Femur (tissue), 1 donor: Measurements from ENCODE around the gene RAPGEF2.

Experiments used
- DNase-seq: peaks from one replicate; pipeline ENCODE4 v3.0.0-alpha.2; 2017

RAPGEF2 gene

DNA sequence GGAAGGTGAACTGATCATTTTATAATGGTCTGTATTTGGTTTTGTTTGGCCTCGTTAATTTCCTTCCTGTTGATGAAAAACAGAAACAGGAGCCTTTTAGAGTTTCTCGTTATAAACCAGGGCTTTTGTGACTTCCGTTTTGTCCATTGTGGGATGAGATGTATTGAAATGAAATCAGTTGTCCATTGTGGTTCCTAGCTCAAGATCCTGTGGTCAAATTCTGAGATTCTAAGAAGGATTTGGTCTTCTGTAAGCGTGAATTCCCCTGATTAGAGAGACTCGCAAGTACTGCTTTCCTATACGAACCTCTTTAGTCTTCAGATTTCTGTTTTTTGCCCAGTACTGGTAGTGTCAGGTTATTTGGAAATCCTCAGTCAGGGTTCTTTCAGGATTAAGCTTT lies 101.7 kb downstream of the RAPGEF2 start:
- DNase-seq, result no peak

DNA sequence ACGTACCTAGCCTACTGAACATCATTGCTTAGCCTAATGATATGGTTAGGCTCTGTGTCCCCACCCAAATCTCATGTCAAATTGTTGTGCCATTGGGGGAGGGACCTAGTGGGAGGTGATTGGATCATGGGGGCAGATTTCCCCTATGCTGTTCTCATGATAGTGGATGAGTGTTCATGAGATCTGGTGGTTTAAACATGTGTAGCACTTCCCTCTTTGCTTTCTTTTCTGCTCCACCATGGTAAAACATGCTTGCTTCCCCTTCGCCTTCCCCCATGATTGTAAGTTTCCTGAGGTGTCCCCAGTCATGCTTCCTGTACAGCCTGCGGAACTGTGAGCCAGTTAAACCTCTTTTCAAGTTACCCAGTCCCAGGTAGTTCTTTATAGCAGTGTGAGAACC lies 102.6 kb downstream of the RAPGEF2 start:
- DNase-seq, result no peak

DNA sequence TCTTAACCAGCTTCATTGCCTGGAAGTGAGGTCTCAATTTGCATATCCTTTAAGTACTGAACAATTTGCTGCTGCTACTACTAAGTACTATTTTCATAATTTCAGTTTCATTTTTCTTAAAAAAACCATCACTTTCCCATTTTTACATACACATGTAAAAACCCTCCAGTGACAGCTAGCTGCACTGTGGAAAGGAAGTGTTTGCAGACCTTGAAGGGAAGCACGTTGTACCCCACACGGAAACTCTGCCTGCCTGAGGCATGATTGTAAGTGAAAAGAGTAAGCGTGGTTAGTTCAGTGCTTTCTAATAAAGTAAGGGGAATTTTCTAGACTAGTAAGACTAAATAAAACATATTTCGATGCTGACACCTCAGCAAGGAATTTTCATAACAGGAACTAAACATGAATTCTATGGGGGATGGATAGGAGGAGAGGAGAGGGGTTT lies 103.6 kb downstream of the RAPGEF2 start:
- DNase-seq, result no peak

- DNase-seq, result no peak
These were observed 106.4 kb downstream of the RAPGEF2 start for GRCh38 chr4:159209249-159209648.

- DNase-seq, result no peak
These were observed 108.1 kb downstream of the RAPGEF2 start for GRCh38 chr4:159210975-159211374.

DNA sequence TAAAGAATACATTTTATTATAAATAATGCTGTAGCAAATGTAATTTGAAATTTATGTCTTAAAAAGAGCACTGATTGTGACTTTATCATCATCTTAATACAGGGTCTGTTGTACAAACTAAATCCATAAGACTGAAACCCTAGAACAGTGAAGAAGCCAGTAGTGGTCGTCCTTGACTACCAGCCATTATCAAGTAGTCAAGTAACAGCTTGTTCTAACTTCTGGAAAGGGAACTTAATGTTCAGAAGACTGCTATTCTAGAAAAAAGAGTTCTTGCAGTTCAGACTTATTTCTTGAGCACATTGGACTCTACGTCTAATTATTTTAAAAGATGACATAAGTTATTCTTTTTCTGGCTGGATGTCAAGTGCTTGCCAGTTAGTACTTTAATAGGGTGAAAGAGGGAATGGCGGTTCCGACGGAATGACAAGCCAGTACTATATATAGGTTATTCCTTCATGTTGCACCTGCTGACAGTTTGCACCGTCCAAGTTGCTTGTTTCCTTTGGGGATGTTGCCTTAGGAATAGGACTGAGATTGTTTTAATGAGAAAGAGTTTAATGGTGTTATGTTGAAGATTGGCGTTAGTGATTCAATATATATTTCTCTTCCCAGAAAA lies 109.9 kb downstream of the RAPGEF2 start:
- no peak for DNase-seq

DNA sequence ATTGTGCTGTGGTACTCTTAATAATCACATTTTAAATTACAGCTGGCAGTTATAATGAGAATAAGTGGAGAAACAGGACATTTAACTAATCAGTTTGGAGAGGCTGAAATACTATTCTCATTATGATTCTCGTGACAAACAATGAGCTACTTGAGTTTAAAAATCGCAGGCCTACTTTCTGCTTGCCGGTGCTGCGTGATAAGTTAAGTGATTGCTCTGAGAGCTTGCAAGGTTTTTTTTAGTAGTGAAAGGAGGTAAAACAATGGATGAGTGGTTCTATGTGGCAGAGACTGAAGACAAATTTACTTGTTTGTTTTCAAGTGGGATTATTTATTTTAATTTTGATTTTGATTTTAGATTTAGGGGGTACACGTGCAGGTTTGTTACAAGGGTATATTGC lies 114.0 kb downstream of the RAPGEF2 start:
- no peak for DNase-seq

GRCh38 chr4:159219862-159220261 lies 117.0 kb downstream of the RAPGEF2 start:
- no peak for DNase-seq

- DNase-seq, result no peak
These were observed 117.5 kb downstream of the RAPGEF2 start for GRCh38 chr4:159220353-159220752.

- DNase-seq, result no peak
These were observed 118.4 kb downstream of the RAPGEF2 start for GRCh38 chr4:159221280-159221679.

- DNase-seq, result no peak
These were observed 119.2 kb downstream of the RAPGEF2 start for GRCh38 chr4:159222043-159222552.

GRCh38 chr4:159224408-159224807 lies 121.5 kb downstream of the RAPGEF2 start:
- no peak for DNase-seq

DNA sequence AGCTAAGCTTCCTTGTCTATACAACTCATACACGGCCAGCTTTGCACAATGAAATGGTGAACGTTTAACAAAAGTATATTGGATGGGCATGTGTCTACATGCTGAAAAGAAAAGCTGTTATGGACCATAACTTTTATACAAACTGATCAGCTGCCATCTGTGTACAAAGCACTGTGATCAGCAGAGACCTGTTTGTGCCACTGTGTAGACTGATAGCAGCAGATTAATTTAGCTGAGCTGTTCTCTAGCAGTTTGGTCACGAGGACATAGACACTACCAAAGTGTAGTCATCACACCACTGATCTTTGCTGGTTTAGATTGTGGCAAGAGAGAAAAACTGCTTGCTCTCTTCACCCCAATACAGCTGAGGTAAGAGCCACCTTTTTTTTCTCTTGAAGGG lies 124.5 kb downstream of the RAPGEF2 start:
- no peak for DNase-seq

GRCh38 chr4:159227984-159228383 lies 125.1 kb downstream of the RAPGEF2 start:
- DNase-seq, result peak; percentile 83

- DNase-seq, result no peak
These were observed 126.3 kb downstream of the RAPGEF2 start for GRCh38 chr4:159229164-159229563.

DNA sequence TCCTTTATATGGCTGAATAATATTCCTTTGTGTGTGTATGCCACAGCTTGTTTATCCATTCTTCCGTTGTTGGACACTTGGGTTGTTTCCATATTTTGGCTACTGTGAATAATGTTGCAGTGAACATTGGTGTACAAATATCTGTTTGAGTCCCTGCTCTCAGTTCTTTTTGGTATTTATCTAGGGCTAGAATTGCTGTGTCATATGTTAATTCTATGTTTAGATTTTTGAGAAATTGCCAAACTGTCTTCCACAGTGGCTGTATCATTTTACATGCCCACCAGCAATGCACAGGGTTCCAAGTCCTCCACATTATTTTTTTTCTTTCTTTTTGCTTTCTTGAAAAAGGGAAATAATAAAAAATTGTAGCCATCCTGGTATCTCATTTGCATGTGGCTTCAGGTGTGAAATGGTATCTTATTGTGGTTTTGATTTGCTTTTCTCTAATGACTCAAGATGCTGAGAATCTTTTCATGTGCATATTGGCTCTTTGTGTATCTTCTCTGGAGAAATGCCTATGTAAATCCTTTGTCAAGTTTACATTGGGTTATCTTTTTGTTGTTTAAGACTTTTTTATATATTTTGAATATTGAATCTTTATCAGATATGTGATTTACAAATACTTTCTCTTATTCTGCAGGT lies 129.7 kb downstream of the RAPGEF2 start:
- DNase-seq, result no peak

DNA sequence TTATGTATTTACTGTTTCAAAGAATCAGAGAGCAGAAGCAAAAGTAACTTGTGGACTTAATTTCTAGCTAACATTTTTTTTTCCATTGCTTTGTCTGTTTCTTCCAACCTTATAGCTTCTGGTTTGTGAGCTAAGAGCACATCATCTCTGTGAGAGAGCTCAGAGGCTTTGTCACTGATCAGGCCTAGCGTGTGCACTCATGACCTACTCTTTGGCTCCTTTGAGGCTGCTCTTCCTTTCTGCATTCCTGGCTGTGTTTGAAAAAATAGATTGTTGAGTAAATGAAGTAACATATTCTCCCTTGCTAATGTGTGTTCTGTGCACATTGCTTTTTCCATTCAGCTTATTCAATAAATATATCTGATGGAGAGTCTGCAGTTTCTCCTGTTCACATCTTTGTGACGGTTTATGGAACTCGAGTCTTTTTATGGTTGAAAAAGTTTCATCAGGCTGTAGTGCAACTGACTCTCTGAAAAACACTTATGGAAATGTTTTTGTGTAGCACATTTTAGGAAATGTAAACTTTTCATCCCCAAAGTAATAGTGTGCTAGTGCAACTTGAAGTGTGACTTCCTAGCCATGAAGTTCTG lies 133.0 kb downstream of the RAPGEF2 start:
- DNase-seq, result no peak

DNA sequence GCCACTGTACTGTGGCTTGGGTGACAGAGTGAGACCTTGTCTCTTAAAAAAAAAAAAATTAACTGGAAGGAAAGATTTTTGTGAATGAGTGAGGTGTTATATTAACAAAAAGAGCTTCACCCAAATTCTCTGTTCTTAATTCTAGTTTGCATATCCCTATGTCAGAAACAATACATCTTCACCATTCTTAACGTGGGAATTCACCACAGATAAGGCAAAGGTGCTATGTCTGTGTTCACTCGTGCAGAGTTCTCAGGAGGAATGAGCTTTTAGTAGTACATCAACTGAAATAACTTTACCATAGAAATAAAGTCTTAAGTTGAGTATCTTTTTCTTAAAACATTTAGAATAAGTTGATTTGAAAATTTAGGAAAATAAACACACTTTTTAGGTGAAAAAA lies 135.1 kb downstream of the RAPGEF2 start:
- DNase-seq, result no peak

- no peak for DNase-seq
These were observed 135.8 kb downstream of the RAPGEF2 start for GRCh38 chr4:159238631-159239030.

- DNase-seq, result no peak
These were observed 136.8 kb downstream of the RAPGEF2 start for GRCh38 chr4:159239629-159240028.

GRCh38 chr4:159240046-159240445 lies 137.2 kb downstream of the RAPGEF2 start:
- DNase-seq, result no peak

- no peak for DNase-seq
These were observed 137.8 kb downstream of the RAPGEF2 start for GRCh38 chr4:159240687-159241086.

DNA sequence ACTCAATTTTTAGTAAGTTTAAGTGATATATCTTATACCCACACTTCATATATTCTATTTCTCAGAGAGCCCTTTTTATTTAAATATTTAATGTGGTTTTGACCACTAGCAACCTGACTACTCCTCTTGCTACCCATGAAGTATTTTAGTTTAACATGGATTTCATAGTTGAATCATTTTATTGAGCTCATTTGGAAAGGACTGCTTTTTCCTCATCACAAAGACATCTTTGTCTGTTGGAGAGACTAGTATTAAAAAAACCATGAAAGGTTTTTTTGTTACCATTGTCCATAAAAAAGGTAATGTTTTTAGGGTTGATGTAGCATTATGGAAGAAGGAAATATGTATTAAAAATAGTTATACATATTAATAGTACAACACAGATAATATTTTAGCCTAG lies 139.5 kb downstream of the RAPGEF2 start:
- no peak for DNase-seq
